CD14-positive monocyte (primary cell): ENCODE data around the gene LMTK3. TPM values are rescaled to one million over a fixed set of nuclear protein-coding genes. Genes with fewer than 3 reads are reported as not detected.
A peak's percentile ranks its signal among the peaks of the same experiment; 100 is the strongest.

ENCODE experiments used
- DNase-seq, 3 donors: peaks; one replicate each; pipeline ENCODE4 v3.0.0-alpha.2; 2011 to 2022
- H2AFZ ChIP-seq: 2 replicates; pipeline ENCODE4 v1.6.0; 2012; ENCODE audit warnings: mild to moderate bottlenecking, low read depth, low read length, inconsistent platforms; ENCODE audit not compliant: insufficient read depth, poor library complexity, severe bottlenecking
- H3K27ac ChIP-seq, 2 donors: 1 replicate in 1 of 2; 2 replicates in 1 of 2; pipeline ENCODE4 v1.5.1; 2012 to 2013; ENCODE audit warnings: low read length in 2 of 2, control low read depth in 1 of 2, inconsistent platforms in 1 of 2, low read depth in 1 of 2, mild to moderate bottlenecking in 1 of 2
- H3K27me3 ChIP-seq, 2 donors: one replicate each; pipeline versions ENCODE4 v1.6.0 to v1.6.1; 2011 to 2013; ENCODE audit warnings: low read length in 2 of 2; ENCODE audit not compliant: control insufficient read depth in 2 of 2, insufficient read depth in 2 of 2
- H3K36me3 ChIP-seq, 2 donors: replicated peaks in 1 of 2; 1 replicate in 1 of 2; 2 replicates in 1 of 2; pipeline versions ENCODE4 v1.5.1 to v1.6.1; 2012 to 2013; ENCODE audit warnings: low read length in 2 of 2, control low read depth in 1 of 2, inconsistent platforms in 1 of 2, mild to moderate bottlenecking in 1 of 2; ENCODE audit not compliant: insufficient read depth in 2 of 2, control insufficient read depth in 1 of 2
- H3K4me1 ChIP-seq, 2 donors: 1 replicate in 1 of 2; 2 replicates in 1 of 2; pipeline versions ENCODE4 v1.5.1 to v1.6.1; 2012 to 2013; ENCODE audit warnings: low read length in 2 of 2, control low read depth in 1 of 2, inconsistent platforms in 1 of 2, mild to moderate bottlenecking in 1 of 2, moderate library complexity in 1 of 2; ENCODE audit not compliant: insufficient read depth in 2 of 2, control insufficient read depth in 1 of 2
- H3K4me2 ChIP-seq: replicated peaks from 2 replicates; pipeline ENCODE3; 2012; ENCODE audit warnings: low read length, moderate library complexity, mild to moderate bottlenecking; ENCODE audit not compliant: poor library complexity, severe bottlenecking; ENCODE audit errors: extremely low read depth
- H3K4me3 ChIP-seq, 3 experiments: fragments of 200-600 bp in 1 of 3; sonication (generic) in 1 of 3; replicated peaks in 1 of 3; 1 replicate in 2 of 3; 2 replicates in 1 of 3; pipeline ENCODE4 v1.5.1; 2011 to 2013; ENCODE audit warnings: low read length in 3 of 3, mild to moderate bottlenecking in 3 of 3, control low read depth in 2 of 3, low read depth in 2 of 3, inconsistent platforms in 1 of 3, moderate library complexity in 1 of 3
- H3K79me2 ChIP-seq: 2 replicates; pipeline ENCODE4 v1.6.0; 2012; ENCODE audit warnings: mild to moderate bottlenecking, control low read depth, inconsistent platforms, low read length, moderate library complexity; ENCODE audit not compliant: insufficient read depth
- H3K9ac ChIP-seq: 2 replicates; pipeline ENCODE4 v1.6.0; 2017; ENCODE audit warnings: low read length, mild to moderate bottlenecking; ENCODE audit not compliant: insufficient read depth, poor library complexity, severe bottlenecking
- H3K9me3 ChIP-seq, 2 donors: replicated peaks in 1 of 2; 1 replicate in 1 of 2; 2 replicates in 1 of 2; pipeline versions ENCODE4 v1.5.1 to v1.6.1; 2012 to 2013; ENCODE audit warnings: low read length in 2 of 2, control low read depth in 1 of 2; ENCODE audit not compliant: control insufficient read depth in 1 of 2, insufficient read depth in 1 of 2
- H4K20me1 ChIP-seq: 2 replicates; pipeline ENCODE4 v1.6.0; 2012; ENCODE audit warnings: mild to moderate bottlenecking, low read length, control low read depth, moderate library complexity; ENCODE audit not compliant: insufficient read depth
- H3K27ac Mint-ChIP-seq, 7 donors: one replicate each; pipeline ENCODE4 v1.8.0; 2020; ENCODE audit warnings: mild to moderate bottlenecking in 7 of 7, mixed read lengths in 7 of 7, moderate library complexity in 6 of 7, inconsistent platforms in 2 of 7
- H3K27me3 Mint-ChIP-seq, 3 donors: one replicate each; pipeline ENCODE4 v1.8.0; 2021 to 2022; ENCODE audit warnings: low read depth in 3 of 3, mild to moderate bottlenecking in 3 of 3, mixed read lengths in 3 of 3, moderate library complexity in 3 of 3, inconsistent platforms in 1 of 3
- H3K36me3 Mint-ChIP-seq, 2 donors: one replicate each; pipeline ENCODE4 v1.8.0; 2020; ENCODE audit warnings: mixed read lengths in 2 of 2, inconsistent platforms in 1 of 2, mild to moderate bottlenecking in 1 of 2
- H3K4me1 Mint-ChIP-seq: one replicate; pipeline ENCODE4 v1.8.0; 2020; ENCODE audit warnings: mild to moderate bottlenecking, mixed read lengths
- H3K4me3 Mint-ChIP-seq, 2 donors: one replicate each; pipeline ENCODE4 v1.8.0; 2020; ENCODE audit warnings: mild to moderate bottlenecking in 2 of 2, mixed read lengths in 2 of 2, moderate library complexity in 1 of 2
- H3K9me3 Mint-ChIP-seq, 7 donors: one replicate each; pipeline ENCODE4 v1.8.0; 2020 to 2022; ENCODE audit warnings: mixed read lengths in 7 of 7, mild to moderate bottlenecking in 6 of 7, moderate library complexity in 6 of 7, inconsistent platforms in 2 of 7
- WGBS: methylation state at CpG from one replicate; pipeline ENCODE4 v1.1.5; 2013; ENCODE audit warnings: missing lambda C conversion rate; ENCODE audit not compliant: insufficient coverage; 5-methylcytosine and 5-hydroxymethylcytosine counted together
- intact Hi-C, 2 donors: fragments of 100-400 bp; cut with micrococcal nuclease; formaldehyde crosslinking; loops; one replicate each; pipeline versions ENCODE4 v1.15.0 to v1.15.1; 2023
- polyA plus RNA-seq, 3 donors: library from polyadenylated mRNA; depleted of rRNA in 1 of 3; unstranded in 2 of 3; stranded (reverse) in 1 of 3; fragments of 300-500 nt in 2 of 3; fragments of >200 nt in 1 of 3; fragmentation: Illumina TruSeq in 2 of 3; gene quantifications; 1 replicate in 2 of 3; 2 replicates in 1 of 3; pipeline ENCODE4 v1.2.3, GENCODE V29; 2012 to 2021
- TF ChIP-seq, protein P1 (sequence below): fragments of 200-600 bp; IDR thresholded peaks from one replicate; pipeline ENCODE4 v1.8.0; 2022; ENCODE audit warnings: antibody characterized with exemption, mild to moderate bottlenecking

The LMTK3 gene
- polyA plus RNA-seq, 3 donors: 0.08 TPM; not detected in 2

DNA sequence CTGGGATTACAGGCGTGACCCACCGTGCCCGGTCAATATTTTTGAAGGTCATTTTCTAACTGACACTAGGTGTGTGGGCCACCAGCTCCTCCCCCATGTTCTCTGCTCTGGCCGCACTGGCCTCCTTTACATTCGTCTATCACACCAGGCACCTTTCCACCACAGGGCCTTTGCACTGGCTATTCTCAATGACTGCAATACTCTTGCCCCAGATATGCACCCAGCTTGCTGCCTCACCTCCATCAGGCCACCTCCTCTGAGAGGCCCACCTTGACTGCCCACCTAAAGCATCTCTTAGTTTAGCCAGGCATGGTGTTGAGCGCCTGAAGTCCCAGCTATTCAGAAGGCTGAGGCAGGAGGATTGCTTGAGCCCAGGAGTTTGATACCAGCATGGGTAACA, 30.2 kb upstream of the LMTK3 start:
- no peak overlapping the region for H3K27ac ChIP-seq
- H2AFZ ChIP-seq: no peak overlapping the region
- H3K9me3 Mint-ChIP-seq: peaks cover 0 to 1% (median 0%) of the 10 kb centered on the region in 7 donors
- no peak overlapping the region for H3K4me3 Mint-ChIP-seq
- H3K9me3 ChIP-seq: no peaks in the 10 kb centered on the region
- no peak overlapping the region for H3K27ac Mint-ChIP-seq
- WGBS: 94% methylated on average over 6 of the region's 6 CpGs
- no peaks in the 10 kb centered on the region for H4K20me1 ChIP-seq
- no peak overlapping the region for H3K4me3 ChIP-seq
- no peaks in the 10 kb centered on the region for H3K36me3 ChIP-seq
- H3K4me1 Mint-ChIP-seq: peaks cover 5% of the 10 kb centered on the region
- no peak overlapping the region for H3K9ac ChIP-seq
- H3K4me1 ChIP-seq: peaks cover 0 to 4% of the 10 kb centered on the region in 2 donors
- intact Hi-C loops: no loop called here
- H3K27me3 ChIP-seq: no peaks in the 10 kb centered on the region
- TF ChIP-seq, protein P1, sequence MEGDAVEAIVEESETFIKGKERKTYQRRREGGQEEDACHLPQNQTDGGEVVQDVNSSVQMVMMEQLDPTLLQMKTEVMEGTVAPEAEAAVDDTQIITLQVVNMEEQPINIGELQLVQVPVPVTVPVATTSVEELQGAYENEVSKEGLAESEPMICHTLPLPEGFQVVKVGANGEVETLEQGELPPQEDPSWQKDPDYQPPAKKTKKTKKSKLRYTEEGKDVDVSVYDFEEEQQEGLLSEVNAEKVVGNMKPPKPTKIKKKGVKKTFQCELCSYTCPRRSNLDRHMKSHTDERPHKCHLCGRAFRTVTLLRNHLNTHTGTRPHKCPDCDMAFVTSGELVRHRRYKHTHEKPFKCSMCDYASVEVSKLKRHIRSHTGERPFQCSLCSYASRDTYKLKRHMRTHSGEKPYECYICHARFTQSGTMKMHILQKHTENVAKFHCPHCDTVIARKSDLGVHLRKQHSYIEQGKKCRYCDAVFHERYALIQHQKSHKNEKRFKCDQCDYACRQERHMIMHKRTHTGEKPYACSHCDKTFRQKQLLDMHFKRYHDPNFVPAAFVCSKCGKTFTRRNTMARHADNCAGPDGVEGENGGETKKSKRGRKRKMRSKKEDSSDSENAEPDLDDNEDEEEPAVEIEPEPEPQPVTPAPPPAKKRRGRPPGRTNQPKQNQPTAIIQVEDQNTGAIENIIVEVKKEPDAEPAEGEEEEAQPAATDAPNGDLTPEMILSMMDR: no peak
- no peak for DNase-seq
- H3K27me3 Mint-ChIP-seq: peaks cover 0 to 10% (median 2%) of the 10 kb centered on the region in 3 donors
- no peaks in the 10 kb centered on the region for H3K36me3 Mint-ChIP-seq
- H3K79me2 ChIP-seq: no peaks in the 10 kb centered on the region
- no peak overlapping the region for H3K4me2 ChIP-seq

DNA sequence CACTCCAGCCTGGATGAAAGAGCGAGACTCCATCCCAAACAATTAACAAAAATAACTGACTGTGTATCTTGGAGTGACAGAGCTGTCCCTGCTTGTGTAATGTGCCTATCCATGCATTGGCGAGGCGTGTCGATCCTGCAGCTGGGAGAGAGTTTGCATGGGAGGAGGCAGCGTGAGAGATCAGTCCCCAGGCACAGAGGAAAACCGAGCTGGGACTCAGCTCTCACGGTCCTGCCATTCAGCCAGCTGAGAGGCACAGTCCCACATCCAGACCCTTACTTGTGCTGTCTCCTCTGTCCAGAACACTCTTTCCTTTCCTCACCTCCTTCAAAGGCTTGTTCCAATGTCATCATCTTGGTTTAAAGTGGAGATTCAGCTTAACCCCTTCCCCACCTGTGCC, 28.5 kb upstream of the LMTK3 start:
- Histone ChIP-seq H2AFZ (no peak overlapping the region), H3K36me3 (no peaks in the 10 kb centered on the region), H3K4me2 (no peak overlapping the region), H3K9ac (no peak overlapping the region), H3K4me3 (no peak overlapping the region), H3K27me3 (no peaks in the 10 kb centered on the region), H3K9me3 (no peaks in the 10 kb centered on the region), H4K20me1 (no peaks in the 10 kb centered on the region), H3K27ac (no peak overlapping the region), H3K4me1 (peaks cover 0 to 4% of the 10 kb centered on the region in 2 donors), H3K79me2 (no peaks in the 10 kb centered on the region)
- intact Hi-C loops: no loop called here
- H3K27ac Mint-ChIP-seq: peak overlapping the region in 1 of 7 donors; percentile 41
- no peak overlapping the region for H3K4me3 Mint-ChIP-seq
- WGBS: 70% methylated on average over 4 of the region's 7 CpGs
- H3K9me3 Mint-ChIP-seq: peaks cover 0 to 1% (median 0%) of the 10 kb centered on the region in 7 donors
- TF ChIP-seq, protein P1: no peak
- H3K4me1 Mint-ChIP-seq: peaks cover 5% of the 10 kb centered on the region
- no peaks in the 10 kb centered on the region for H3K36me3 Mint-ChIP-seq
- peaks cover 1 to 10% (median 2%) of the 10 kb centered on the region in 3 donors for H3K27me3 Mint-ChIP-seq
- no peak for DNase-seq
